Naive thymus-derived CD8-positive, alpha-beta T cell (primary cell): ENCODE measurements around the gene AIRE. TPM values are rescaled to one million over a fixed set of nuclear protein-coding genes. Genes with fewer than 3 reads are reported as not detected.

Experiments used
- ATAC-seq, 2 donors: fragments of 150-1000 bp; cut with Tn5 transposase in 1 of 2; sonication (Bioruptor Pico), chemical (Tn5 transposase) in 1 of 2; 1 replicate in 1 of 2; 2 replicates in 1 of 2; pipeline ENCODE4 v1.10.0; 2021; ENCODE audit warnings: mild to moderate bottlenecking in 2 of 2, moderate library complexity in 2 of 2
- POLR2A ChIA-PET: fragments of 350-600 bp; sonication (Branson Sonifier 250); formaldehyde crosslinking; loops from one replicate; lab custom pipeline; 2021; ENCODE audit warnings: antibody characterized with exemption; lab: Charles Lee
- DNase-seq, 10 donors: peaks; one replicate each; pipeline versions ENCODE4 v3.0.0 to v3.0.0-alpha.2; 2020 to 2022
- H3K27ac Mint-ChIP-seq, 10 donors: one replicate each; pipeline ENCODE4 v1.8.0; 2020 to 2022; ENCODE audit warnings: mild to moderate bottlenecking in 10 of 10, mixed read lengths in 10 of 10, moderate library complexity in 4 of 10, inconsistent platforms in 1 of 10
- H3K27me3 Mint-ChIP-seq, 5 donors: one replicate each; pipeline ENCODE4 v1.8.0; 2021 to 2022; ENCODE audit warnings: mixed read lengths in 5 of 5
- H3K36me3 Mint-ChIP-seq, 3 donors: one replicate each; pipeline ENCODE4 v1.8.0; 2020 to 2022; ENCODE audit warnings: mixed read lengths in 3 of 3, mild to moderate bottlenecking in 2 of 3, inconsistent platforms in 1 of 3
- H3K4me1 Mint-ChIP-seq, 4 donors: one replicate each; pipeline ENCODE4 v1.8.0; 2021 to 2022; ENCODE audit warnings: mixed read lengths in 4 of 4
- H3K4me3 Mint-ChIP-seq, 10 donors: one replicate each; pipeline ENCODE4 v1.8.0; 2020 to 2022; ENCODE audit warnings: mild to moderate bottlenecking in 10 of 10, mixed read lengths in 10 of 10, moderate library complexity in 6 of 10, inconsistent platforms in 1 of 10
- H3K9me3 Mint-ChIP-seq, 9 donors: one replicate each; pipeline ENCODE4 v1.8.0; 2020 to 2022; ENCODE audit warnings: mixed read lengths in 9 of 9, mild to moderate bottlenecking in 3 of 9, inconsistent platforms in 1 of 9, moderate library complexity in 1 of 9
- polyA plus RNA-seq, 3 donors: library from polyadenylated mRNA; unstranded; fragments of 300-500 nt; fragmentation: Illumina TruSeq; gene quantifications; one replicate each; pipeline ENCODE4 v1.2.3, GENCODE V29; 2021
- total RNA-seq, 8 experiments: library from RNA in 2 of 8; stranded (reverse) in 2 of 8; gene quantifications; one replicate each; pipeline ENCODE4 v1.2.3 and lab custom pipeline; 2021 to 2026

The AIRE gene
- total and polyA plus RNA-seq, 5 experiments from 2014 or later: 0.13 to 0.42 (median 0.16) TPM; not detected in 2

- no peak for ATAC-seq
- Mint-ChIP-seq H3K4me3 (no peak overlapping the region), H3K9me3 (no peaks in the 10 kb centered on the region), H3K36me3 (no peaks in the 10 kb centered on the region), H3K4me1 (peaks cover 1 to 15% (median 6%) of the 10 kb centered on the region in 4 donors), H3K27ac (no peak overlapping the region), H3K27me3 (no peaks in the 10 kb centered on the region)
- peak in 1 of 10 donors; percentile 32 for DNase-seq
- POLR2A ChIA-PET: no interaction called here
Measured at GRCh38 chr21:44345495-44345894, 59.8 kb downstream of the AIRE start.

- ATAC-seq: no peak
- POLR2A ChIA-PET: interaction anchor here (0.9 to 1.2 kb wide), 2 partner anchors 8 to 9 kb away, joined by 3 to 4 read pairs; partner anchors contain the start of gene CFAP410
- no peak overlapping the region for H3K4me3 Mint-ChIP-seq
- peaks cover 2 to 22% (median 14%) of the 10 kb centered on the region in 4 donors for H3K4me1 Mint-ChIP-seq
- no peak overlapping the region for H3K27ac Mint-ChIP-seq
- peak in 1 of 10 donors; percentile 19 for DNase-seq
- peaks cover 0 to 12% (median 0%) of the 10 kb centered on the region in 5 donors for H3K27me3 Mint-ChIP-seq
- no peaks in the 10 kb centered on the region for H3K36me3 Mint-ChIP-seq
- no peaks in the 10 kb centered on the region for H3K9me3 Mint-ChIP-seq
Measured at GRCh38 chr21:44347911-44348451, 62.3 kb downstream of the AIRE start.

Other genes with a start within 250 kb of the AIRE start
- 10 to 100 TPM in 1 of 2 experiments, 1 to 10 TPM in 1; 9.0 to 12.4 TPM for gene PWP2, start 178.5 kb upstream of the AIRE start, total RNA-seq
- 10 to 100 TPM in 1 of 3 donors, 1 to 10 TPM in 2; 6.2 to 12.6 (median 6.3) TPM for gene PWP2, start 178.5 kb upstream of the AIRE start, polyA plus RNA-seq
- 10 to 100 TPM; 15.2 to 18.9 TPM for gene GATD3, start 152.2 kb upstream of the AIRE start, total RNA-seq
- 10 to 100 TPM; 44.3 to 51.8 (median 51.5) TPM for gene GATD3, start 152.2 kb upstream of the AIRE start, polyA plus RNA-seq
- 1 to 10 TPM; 5.4 to 5.8 TPM for gene ICOSLG, start 44.9 kb upstream of the AIRE start, total RNA-seq
- gene ICOSLG, start 44.9 kb upstream of the AIRE start, polyA plus RNA-seq: 1 to 10 TPM in 1 of 3 donors, under 1 TPM in 2; 0.19 to 1.7 (median 0.49) TPM
- not detected for gene DNMT3L, start 24.0 kb upstream of the AIRE start, total RNA-seq
- not detected for gene DNMT3L, start 24.0 kb upstream of the AIRE start, polyA plus RNA-seq
- 100 to 1,000 TPM; 115 to 125 TPM for gene PFKL, start 14.2 kb downstream of the AIRE start, total RNA-seq
- 10 to 100 TPM; 63.2 to 79.5 (median 63.9) TPM for gene PFKL, start 14.2 kb downstream of the AIRE start, polyA plus RNA-seq
- 10 to 100 TPM; 59.0 to 60.2 TPM for gene CFAP410, start 53.5 kb downstream of the AIRE start, total RNA-seq
- gene CFAP410, start 53.5 kb downstream of the AIRE start, polyA plus RNA-seq: 10 to 100 TPM; 23.2 to 40.6 (median 29.1) TPM
- under 1 TPM; 0.31 to 0.58 TPM for gene TRPM2, start 67.7 kb downstream of the AIRE start, total RNA-seq
- 1 to 10 TPM in 1 of 3 donors, under 1 TPM in 2; 0.20 to 1.2 (median 0.37) TPM for gene TRPM2, start 67.7 kb downstream of the AIRE start, polyA plus RNA-seq
- under 1 TPM; 0.88 to 0.91 TPM for gene LRRC3, start 169.6 kb downstream of the AIRE start, total RNA-seq
- gene LRRC3, start 169.6 kb downstream of the AIRE start, polyA plus RNA-seq: under 1 TPM; 0.06 to 0.32 (median 0.08) TPM